HL-60 (cell line): ENCODE measurements around the gene L3MBTL4.

Experiments used
- POLR2AphosphoS5 ChIP-seq: IDR thresholded peaks from 2 replicates; pipeline ENCODE4 v1.6.1; 2012; ENCODE audit warnings: low read depth
- TF ChIP-seq, protein P1 (sequence below): IDR thresholded peaks from one replicate; pipeline ENCODE4 v1.5.1; 2011; ENCODE audit warnings: low read length, control low read depth, inconsistent platforms; ENCODE audit not compliant: insufficient read depth

GRCh38 chr18:5951515-5952091, 463.1 kb downstream of the L3MBTL4 start:
- TF ChIP-seq, protein P1, sequence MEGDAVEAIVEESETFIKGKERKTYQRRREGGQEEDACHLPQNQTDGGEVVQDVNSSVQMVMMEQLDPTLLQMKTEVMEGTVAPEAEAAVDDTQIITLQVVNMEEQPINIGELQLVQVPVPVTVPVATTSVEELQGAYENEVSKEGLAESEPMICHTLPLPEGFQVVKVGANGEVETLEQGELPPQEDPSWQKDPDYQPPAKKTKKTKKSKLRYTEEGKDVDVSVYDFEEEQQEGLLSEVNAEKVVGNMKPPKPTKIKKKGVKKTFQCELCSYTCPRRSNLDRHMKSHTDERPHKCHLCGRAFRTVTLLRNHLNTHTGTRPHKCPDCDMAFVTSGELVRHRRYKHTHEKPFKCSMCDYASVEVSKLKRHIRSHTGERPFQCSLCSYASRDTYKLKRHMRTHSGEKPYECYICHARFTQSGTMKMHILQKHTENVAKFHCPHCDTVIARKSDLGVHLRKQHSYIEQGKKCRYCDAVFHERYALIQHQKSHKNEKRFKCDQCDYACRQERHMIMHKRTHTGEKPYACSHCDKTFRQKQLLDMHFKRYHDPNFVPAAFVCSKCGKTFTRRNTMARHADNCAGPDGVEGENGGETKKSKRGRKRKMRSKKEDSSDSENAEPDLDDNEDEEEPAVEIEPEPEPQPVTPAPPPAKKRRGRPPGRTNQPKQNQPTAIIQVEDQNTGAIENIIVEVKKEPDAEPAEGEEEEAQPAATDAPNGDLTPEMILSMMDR, result no peak
- TF ChIP-seq POLR2AphosphoS5, result no peak
